ENCODE measurements around the gene SSC5D. TPM values are rescaled to one million over a fixed set of nuclear protein-coding genes. Genes with fewer than 3 reads are reported as not detected.
A peak's percentile ranks its signal among the peaks of the same experiment; 100 is the strongest.
"Not testable (repeated sequence)": the region's sequence is repeated elsewhere in the genome, so short reads cannot be mapped to it uniquely, and the experiment has no call there.

The SSC5D gene
- total and polyA plus RNA-seq, 3 donors from 2014 or later = 6.4 to 10.7 (median 6.9) TPM

- H3K4me3 ChIP-seq = no peak overlapping the region
- H3K27ac ChIP-seq = no peak overlapping the region
- H3K9me3 ChIP-seq = no peaks in the 10 kb centered on the region
- TF ChIP-seq POLR2A (IDR thresholded peaks at IDR 0.05) = no peak
- no peak for TF ChIP-seq CTCF (IDR thresholded peaks at IDR 0.05)
- DNase-seq = no peak
- WGBS, 2 donors = 62 to 69% methylated on average over 22 of the region's 22 CpGs
- H3K4me1 ChIP-seq = peaks cover 2% of the 10 kb centered on the region
- no peaks in the 10 kb centered on the region for H3K27me3 ChIP-seq
- no peaks in the 10 kb centered on the region for H3K36me3 ChIP-seq (ENCODE audit: low read depth, missing control alignments)
- intact Hi-C loops (cut with DNase I; ENCODE audit: low total_unique reads) = no loop called here
Measured at GRCh38 chr19:55527197-55528029, 39.2 kb downstream of the SSC5D start.

- H3K27ac ChIP-seq = no peak overlapping the region
- intact Hi-C loops (cut with DNase I; ENCODE audit: low total_unique reads) = no loop called here
Measured at GRCh38 chr19:55528030-55528803, 40.0 kb downstream of the SSC5D start.

GRCh38 chr19:55529636-55530234 lies 41.5 kb downstream of the SSC5D start:
- H3K4me3 ChIP-seq = peak overlapping the region; percentile 9 to 48
- peaks cover 2% of the 10 kb centered on the region for H3K4me1 ChIP-seq
- no peak for TF ChIP-seq POLR2A (IDR thresholded peaks at IDR 0.05)
- TF ChIP-seq CTCF (IDR thresholded peaks at IDR 0.05) = no peak
- DNase-seq = no peak
- H3K9me3 ChIP-seq = no peaks in the 10 kb centered on the region
- H3K36me3 ChIP-seq (ENCODE audit: low read depth, missing control alignments) = no peaks in the 10 kb centered on the region
- 58 to 80% methylated on average over 12 to 45 of the region's 56 CpGs for WGBS, 2 donors
- H3K27ac ChIP-seq = no peak overlapping the region
- H3K27me3 ChIP-seq = no peaks in the 10 kb centered on the region
- intact Hi-C loops (cut with DNase I; ENCODE audit: low total_unique reads) = no loop called here

More at GRCh38 chr19:55528030-55528803, 40.0 kb downstream of the SSC5D start:
- no peaks in the 10 kb centered on the region for H3K36me3 ChIP-seq (ENCODE audit: low read depth, missing control alignments)
- H3K4me1 ChIP-seq = peaks cover 2% of the 10 kb centered on the region
- no peaks in the 10 kb centered on the region for H3K27me3 ChIP-seq
- H3K9me3 ChIP-seq = no peaks in the 10 kb centered on the region
- TF ChIP-seq POLR2A (IDR thresholded peaks at IDR 0.05) (no peak), CTCF (IDR thresholded peaks at IDR 0.05) (no peak)
- DNase-seq = no peak
- H3K4me3 ChIP-seq = no peak overlapping the region
- 21 to 25% methylated on average over 15 of the region's 15 CpGs for WGBS, 2 donors

- intact Hi-C loops (cut with DNase I; ENCODE audit: low total_unique reads) = no loop called here
- no peak overlapping the region for H3K27ac ChIP-seq
- peaks cover 2% of the 10 kb centered on the region for H3K4me1 ChIP-seq
- WGBS, 2 donors = 86% methylated on average over 1 to 26 of the region's 26 CpGs
- TF ChIP-seq POLR2A (IDR thresholded peaks at IDR 0.05) (no peak), CTCF (IDR thresholded peaks at IDR 0.05) (no peak)
- no peaks in the 10 kb centered on the region for H3K36me3 ChIP-seq (ENCODE audit: low read depth, missing control alignments)
- DNase-seq = no peak
- no peaks in the 10 kb centered on the region for H3K27me3 ChIP-seq
- no peaks in the 10 kb centered on the region for H3K9me3 ChIP-seq
- no peak overlapping the region for H3K4me3 ChIP-seq
Measured at GRCh38 chr19:55530996-55531395, 42.8 kb downstream of the SSC5D start.

- H3K4me1 ChIP-seq; H3K27ac ChIP-seq; H3K4me3 ChIP-seq; H3K36me3 ChIP-seq (ENCODE audit: low read depth, missing control alignments); DNase-seq; intact Hi-C loops (cut with DNase I; ENCODE audit: low total_unique reads); H3K27me3 ChIP-seq; H3K9me3 ChIP-seq: not testable (repeated sequence)
- WGBS, 2 donors = 92 to 93% methylated on average over 7 of the region's 7 CpGs
Measured at GRCh38 chr19:55534280-55534679, 46.0 kb downstream of the SSC5D start.
